Keratinocyte (primary cell): ENCODE data around the gene ERGIC1. TPM values are rescaled to one million over a fixed set of nuclear protein-coding genes. Genes with fewer than 3 reads are reported as not detected.

ENCODE experiments used
- DNase-seq: peaks from one replicate; pipeline ENCODE4 v3.0.0-alpha.2; 2011; ENCODE audit warnings: low read depth, missing footprints, low spot score
- FAIRE-seq: peaks from 2 replicates; lab custom pipeline; 2011; peaks lifted over from hg19 to GRCh38; lab: Jason Lieb, UNC
- H2AFZ ChIP-seq: 2 replicates; pipeline ENCODE4 v1.6.0; 2012; ENCODE audit warnings: low read length, control low read depth, inconsistent platforms; ENCODE audit not compliant: control insufficient read depth
- H3K27ac ChIP-seq: 2 replicates; pipeline ENCODE4 v1.5.1; 2011; ENCODE audit warnings: low read length; ENCODE audit not compliant: control insufficient read depth, insufficient read depth
- H3K27me3 ChIP-seq: 3 replicates; pipeline ENCODE4 v1.6.0; 2011; ENCODE audit warnings: low read length; ENCODE audit not compliant: control insufficient read depth, insufficient read depth; ENCODE audit errors: extremely low read depth
- H3K36me3 ChIP-seq, 2 experiments: 2 replicates in 1 of 2; 3 replicates in 1 of 2; pipeline ENCODE4 v1.5.1; 2011; ENCODE audit warnings: low read length in 2 of 2, mild to moderate bottlenecking in 1 of 2; ENCODE audit not compliant: control insufficient read depth in 2 of 2, insufficient read depth in 2 of 2; ENCODE audit errors: extremely low read depth in 1 of 2
- H3K4me1 ChIP-seq: 3 replicates; pipeline ENCODE4 v1.5.1; 2011; ENCODE audit warnings: low read length; ENCODE audit not compliant: control insufficient read depth, insufficient read depth; ENCODE audit errors: extremely low read depth
- H3K4me2 ChIP-seq: 3 replicates; pipeline ENCODE4 v1.6.0; 2011; ENCODE audit warnings: low read depth, low read length; ENCODE audit not compliant: control insufficient read depth, insufficient read depth; ENCODE audit errors: extremely low read depth
- H3K4me3 ChIP-seq, 3 experiments: fragments of 200-600 bp in 1 of 3; sonication (generic) in 1 of 3; 2 replicates in 2 of 3; 3 replicates in 1 of 3; pipeline ENCODE4 v1.5.1; 2011 to 2016; ENCODE audit warnings: low read length in 3 of 3, mild to moderate bottlenecking in 3 of 3, control low read depth in 2 of 3, inconsistent platforms in 1 of 3, low read depth in 1 of 3, mixed read lengths in 1 of 3, mixed run types in 1 of 3, moderate library complexity in 1 of 3; ENCODE audit not compliant: control insufficient read depth in 2 of 3, insufficient read depth in 2 of 3; ENCODE audit errors: extremely low read depth in 1 of 3
- H3K79me2 ChIP-seq: 2 replicates; pipeline ENCODE4 v1.6.0; 2012; ENCODE audit warnings: low read length; ENCODE audit not compliant: control insufficient read depth, insufficient read depth
- H3K9ac ChIP-seq: 3 replicates; pipeline ENCODE4 v1.6.0; 2011; ENCODE audit warnings: low read length; ENCODE audit not compliant: control insufficient read depth, insufficient read depth; ENCODE audit errors: extremely low read depth
- H3K9me1 ChIP-seq: 3 replicates; pipeline ENCODE4 v1.6.0; 2011; ENCODE audit warnings: low read length; ENCODE audit not compliant: control insufficient read depth, insufficient read depth; ENCODE audit errors: extremely low read depth
- H3K9me3 ChIP-seq: 2 replicates; pipeline ENCODE4 v1.5.1; 2012; ENCODE audit warnings: low read depth, low read length; ENCODE audit not compliant: control insufficient read depth
- H4K20me1 ChIP-seq: 3 replicates; pipeline ENCODE4 v1.6.0; 2011; ENCODE audit warnings: low read length; ENCODE audit not compliant: control insufficient read depth, insufficient read depth; ENCODE audit errors: extremely low read depth
- EZH2 ChIP-seq: IDR thresholded peaks from one replicate; pipeline ENCODE4 v1.6.1; 2012; ENCODE audit warnings: inconsistent platforms, mild to moderate bottlenecking, low read length, moderate library complexity
- dilution Hi-C: fragments of 300-500 bp; cut with MboI; formaldehyde crosslinking; loops from one replicate; pipeline ENCODE4 v1.7.0; 2020; ENCODE audit warnings: low sequenced_read_pairs; ENCODE audit not compliant: extremely low pct_ligation_motif_present
- polyA plus RNA-seq, 5 experiments: library from polyadenylated mRNA; depleted of rRNA in 3 of 5; stranded (reverse) in 3 of 5; stranded (forward) in 1 of 5; unstranded in 1 of 5; fragments of >200 nt; gene quantifications; 1 replicate in 1 of 5; 2 replicates in 3 of 5; 3 replicates in 1 of 5; pipeline versions ENCODE4 v1.2.1 to v1.2.3, GENCODE V29; 2011 to 2012; ENCODE audit warnings: missing spikeins in 2 of 5, low read depth in 1 of 5, low replicate concordance in 1 of 5
- TF ChIP-seq, protein P1 (sequence below), 3 experiments: IDR thresholded peaks in 1 of 3; conservative IDR thresholded peaks in 1 of 3; optimal IDR thresholded peaks in 1 of 3; 2 replicates in 2 of 3; 3 replicates in 1 of 3; pipeline versions ENCODE3 to v1.5.1; 2011; ENCODE audit warnings: low read length in 3 of 3, mild to moderate bottlenecking in 3 of 3, moderate library complexity in 2 of 3, control low read depth in 1 of 3, inconsistent platforms in 1 of 3; ENCODE audit not compliant: insufficient read depth in 2 of 3; ENCODE audit errors: extremely low read depth in 1 of 3

Gene ERGIC1
- polyA plus RNA-seq, 1 donor (not counting 4 experiments of a cell fraction or from before 2014, with no cell fraction given): 93.4 TPM

DNA sequence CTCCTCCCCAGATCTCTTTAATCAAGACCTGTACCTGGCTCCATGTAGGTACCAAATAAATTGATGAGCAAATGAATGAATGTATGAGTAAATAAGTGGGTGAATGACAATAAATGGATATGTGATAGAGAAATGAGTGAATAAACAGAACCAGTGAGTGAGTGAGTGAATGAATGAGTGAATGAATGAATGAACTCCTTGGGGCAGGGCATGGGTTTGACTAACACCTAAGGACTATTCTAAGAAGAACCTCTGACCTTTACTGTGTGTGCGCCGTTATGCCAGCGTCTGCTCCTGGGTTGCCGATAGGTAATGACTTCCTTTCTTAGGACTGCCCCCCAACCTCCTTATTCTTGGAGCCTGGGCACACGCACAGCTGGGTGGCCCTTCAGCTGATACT lies 123.4 kb downstream of the ERGIC1 start:
- Histone ChIP-seq H3K9ac (no peak overlapping the region), H3K4me3 (no peak overlapping the region), H3K9me3 (no peaks in the 10 kb centered on the region), H3K27ac (no peak overlapping the region), H4K20me1 (no peaks in the 10 kb centered on the region), H3K9me1 (no peaks in the 10 kb centered on the region), H3K4me2 (no peak overlapping the region), H3K27me3 (no peaks in the 10 kb centered on the region), H3K79me2 (peaks cover 19% of the 10 kb centered on the region), H3K36me3 (peaks cover 0 to 4% of the 10 kb centered on the region in 2 experiments), H2AFZ (no peak overlapping the region), H3K4me1 (peaks cover 38% of the 10 kb centered on the region)
- FAIRE-seq (no peak), DNase-seq (no peak)
- dilution Hi-C loops: no loop called here
- TF ChIP-seq, protein P1, sequence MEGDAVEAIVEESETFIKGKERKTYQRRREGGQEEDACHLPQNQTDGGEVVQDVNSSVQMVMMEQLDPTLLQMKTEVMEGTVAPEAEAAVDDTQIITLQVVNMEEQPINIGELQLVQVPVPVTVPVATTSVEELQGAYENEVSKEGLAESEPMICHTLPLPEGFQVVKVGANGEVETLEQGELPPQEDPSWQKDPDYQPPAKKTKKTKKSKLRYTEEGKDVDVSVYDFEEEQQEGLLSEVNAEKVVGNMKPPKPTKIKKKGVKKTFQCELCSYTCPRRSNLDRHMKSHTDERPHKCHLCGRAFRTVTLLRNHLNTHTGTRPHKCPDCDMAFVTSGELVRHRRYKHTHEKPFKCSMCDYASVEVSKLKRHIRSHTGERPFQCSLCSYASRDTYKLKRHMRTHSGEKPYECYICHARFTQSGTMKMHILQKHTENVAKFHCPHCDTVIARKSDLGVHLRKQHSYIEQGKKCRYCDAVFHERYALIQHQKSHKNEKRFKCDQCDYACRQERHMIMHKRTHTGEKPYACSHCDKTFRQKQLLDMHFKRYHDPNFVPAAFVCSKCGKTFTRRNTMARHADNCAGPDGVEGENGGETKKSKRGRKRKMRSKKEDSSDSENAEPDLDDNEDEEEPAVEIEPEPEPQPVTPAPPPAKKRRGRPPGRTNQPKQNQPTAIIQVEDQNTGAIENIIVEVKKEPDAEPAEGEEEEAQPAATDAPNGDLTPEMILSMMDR (optimal IDR thresholded peaks at IDR 0.05 in 1 of 3, IDR thresholded peaks at IDR 0.05 in 1 of 3, conservative IDR thresholded peaks at IDR 0.05 in 1 of 3; ENCODE audit: extremely low read depth in 1 of 3, insufficient read depth in 2 of 3, low read length in 3 of 3): no peak
- no peak for TF ChIP-seq EZH2

DNA sequence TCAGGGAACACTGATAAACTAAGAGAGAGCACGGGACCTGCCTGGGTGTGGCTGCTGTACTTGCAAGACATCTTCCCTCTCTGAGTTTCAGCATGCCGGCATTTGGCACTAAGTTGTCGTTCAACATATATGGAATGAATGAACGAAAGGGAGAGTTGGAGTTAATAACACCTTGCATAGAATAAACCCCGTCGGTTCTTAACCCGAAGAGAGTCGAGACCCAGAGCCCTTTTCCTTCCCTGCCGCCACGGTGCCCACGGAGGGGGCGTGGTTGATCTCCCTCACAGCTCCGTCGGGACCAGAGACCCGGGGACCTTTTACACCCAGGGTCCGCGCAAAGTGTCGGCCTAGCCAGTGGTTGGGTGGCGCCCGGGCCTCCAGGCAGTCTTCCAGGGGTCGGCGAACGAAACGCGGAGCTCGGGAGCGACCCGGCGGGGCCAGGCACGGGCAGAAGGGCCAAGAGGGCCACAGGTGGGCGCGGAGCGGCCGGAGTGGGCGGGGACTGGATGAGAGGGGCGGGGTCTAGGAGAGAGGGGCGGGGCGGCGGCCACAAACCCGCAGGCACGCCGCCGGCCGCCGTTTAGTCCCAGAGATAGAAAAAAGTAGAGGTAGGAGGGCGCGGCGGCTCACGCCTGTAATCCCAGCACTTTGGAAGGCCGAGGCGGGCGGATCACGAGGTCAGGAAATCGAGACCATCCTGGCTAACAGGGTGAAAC lies 124.4 kb downstream of the ERGIC1 start:
- Histone ChIP-seq H3K36me3 (peaks cover 0 to 4% of the 10 kb centered on the region in 2 experiments), H2AFZ (peak overlapping the region; percentile 80), H3K9me3 (no peaks in the 10 kb centered on the region), H3K27me3 (no peaks in the 10 kb centered on the region), H3K4me2 (peak overlapping the region; percentile 76), H3K79me2 (peaks cover 19% of the 10 kb centered on the region), H3K4me3 (peak overlapping the region; percentile 77 to 97 (median 96)), H3K4me1 (peaks cover 35% of the 10 kb centered on the region), H3K9me1 (no peaks in the 10 kb centered on the region), H3K9ac (peak overlapping the region; percentile 100), H3K27ac (peak overlapping the region; percentile 99), H4K20me1 (no peaks in the 10 kb centered on the region)
- TF ChIP-seq, protein P1 (optimal IDR thresholded peaks at IDR 0.05 in 1 of 3, IDR thresholded peaks at IDR 0.05 in 1 of 3, conservative IDR thresholded peaks at IDR 0.05 in 1 of 3; ENCODE audit: extremely low read depth in 1 of 3, insufficient read depth in 2 of 3, low read length in 3 of 3): no peak
- TF ChIP-seq EZH2: no peak
- DNase-seq (no peak), FAIRE-seq (no peak)
- dilution Hi-C loops: no loop called here
